Measurements from ENCODE around the gene BPIFA3.

The BPIFA3 gene

GRCh38 chr20:33251496-33251895 is 34.3 kb downstream of the BPIFA3 start:
- no peak for DNase-seq (ENCODE audit: low read depth)
- H3K4me3 ChIP-seq (ENCODE audit: low read depth, low read length), result no peak overlapping the region
- TF ChIP-seq CTCF (IDR thresholded peaks at IDR 0.05; ENCODE audit: low read depth, low read length, missing control alignments), result no peak

- TF ChIP-seq CTCF (IDR thresholded peaks at IDR 0.05; ENCODE audit: low read depth, low read length, missing control alignments), result no peak
- no peak for DNase-seq (ENCODE audit: low read depth)
- no peak overlapping the region for H3K4me3 ChIP-seq (ENCODE audit: low read depth, low read length)
Measured at GRCh38 chr20:33252460-33252859, 35.3 kb downstream of the BPIFA3 start.

GRCh38 chr20:33255005-33255404 is 37.9 kb downstream of the BPIFA3 start:
- no peak overlapping the region for H3K4me3 ChIP-seq (ENCODE audit: low read depth, low read length)
- no peak for DNase-seq (ENCODE audit: low read depth)
- TF ChIP-seq CTCF (IDR thresholded peaks at IDR 0.05; ENCODE audit: low read depth, low read length, missing control alignments), result no peak

- no peak for TF ChIP-seq CTCF (IDR thresholded peaks at IDR 0.05; ENCODE audit: low read depth, low read length, missing control alignments)
- no peak for DNase-seq (ENCODE audit: low read depth)
- H3K4me3 ChIP-seq (ENCODE audit: low read depth, low read length), result no peak overlapping the region
Measured at GRCh38 chr20:33257237-33257636, 40.1 kb downstream of the BPIFA3 start.

- no peak overlapping the region for H3K4me3 ChIP-seq (ENCODE audit: low read depth, low read length)
- DNase-seq (ENCODE audit: low read depth), result no peak
- TF ChIP-seq CTCF (IDR thresholded peaks at IDR 0.05; ENCODE audit: low read depth, low read length, missing control alignments), result no peak
Measured at GRCh38 chr20:33259371-33259770, 42.2 kb downstream of the BPIFA3 start.

GRCh38 chr20:33261465-33261864 is 44.3 kb downstream of the BPIFA3 start:
- TF ChIP-seq CTCF (IDR thresholded peaks at IDR 0.05; ENCODE audit: low read depth, low read length, missing control alignments), result no peak

GRCh38 chr20:33262658-33263065 is 45.5 kb downstream of the BPIFA3 start:
- no peak overlapping the region for H3K4me3 ChIP-seq (ENCODE audit: low read depth, low read length)
- no peak for DNase-seq (ENCODE audit: low read depth)
- peak; percentile 58 for TF ChIP-seq CTCF (IDR thresholded peaks at IDR 0.05; ENCODE audit: low read depth, low read length, missing control alignments)

More at GRCh38 chr20:33261465-33261864, 44.3 kb downstream of the BPIFA3 start:
- DNase-seq (ENCODE audit: low read depth), result no peak
- no peak overlapping the region for H3K4me3 ChIP-seq (ENCODE audit: low read depth, low read length)
